GM19467 (cell line): ENCODE data around the gene METTL15.
A peak's percentile ranks its signal among the peaks of the same experiment; 100 is the strongest.
"Not testable (repeated sequence)": the region's sequence is repeated elsewhere in the genome, so short reads cannot be mapped to it uniquely, and the experiment has no call there.

Experiments
- ATAC-seq: cut with Tn5 transposase; IDR thresholded peaks from one replicate; pipeline ENCODE4 v1.9.1; 2021; ENCODE audit warnings: mild to moderate bottlenecking, moderate library complexity; ENCODE audit not compliant: unreplicated experiment

The METTL15 gene

DNA sequence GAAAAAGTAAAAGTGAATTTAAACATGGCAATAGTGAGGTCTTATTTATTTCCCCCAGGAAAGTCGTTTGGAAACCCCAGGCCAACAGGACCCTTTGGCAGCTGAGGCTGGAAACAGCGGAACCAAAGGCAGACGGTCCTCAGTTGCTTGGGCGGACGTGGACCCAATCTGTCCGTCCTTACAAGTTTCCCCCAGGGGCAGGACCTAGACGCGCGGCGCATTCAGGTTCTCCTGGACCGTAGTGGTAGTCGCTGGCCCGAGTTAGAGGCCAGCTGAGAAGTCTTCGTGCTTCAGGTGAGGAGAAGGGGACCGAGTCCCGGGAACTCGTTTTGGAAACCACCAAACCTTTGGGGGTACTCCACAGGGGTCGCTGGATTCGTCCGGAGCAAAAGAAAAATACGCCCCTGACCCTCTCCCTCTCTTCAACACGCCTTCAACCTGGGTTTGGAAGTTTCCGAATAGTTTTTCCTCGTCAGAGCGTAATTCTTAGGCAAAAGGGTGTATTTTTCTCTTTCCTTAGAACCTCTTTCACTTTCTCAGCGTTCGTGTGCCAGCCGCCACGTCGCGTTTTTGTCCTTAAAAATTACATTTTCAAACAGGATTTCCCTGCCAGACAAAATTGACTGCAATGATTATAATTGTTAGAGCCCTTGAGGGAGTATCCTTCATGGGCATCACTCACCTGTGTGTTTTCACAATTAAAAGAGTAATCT, 2.1 kb downstream of the METTL15 start:
- peak; percentile 37 for ATAC-seq

- no peak for ATAC-seq
These were observed 2.6 kb downstream of the METTL15 start for GRCh38 chr11:28110821-28111200.

DNA sequence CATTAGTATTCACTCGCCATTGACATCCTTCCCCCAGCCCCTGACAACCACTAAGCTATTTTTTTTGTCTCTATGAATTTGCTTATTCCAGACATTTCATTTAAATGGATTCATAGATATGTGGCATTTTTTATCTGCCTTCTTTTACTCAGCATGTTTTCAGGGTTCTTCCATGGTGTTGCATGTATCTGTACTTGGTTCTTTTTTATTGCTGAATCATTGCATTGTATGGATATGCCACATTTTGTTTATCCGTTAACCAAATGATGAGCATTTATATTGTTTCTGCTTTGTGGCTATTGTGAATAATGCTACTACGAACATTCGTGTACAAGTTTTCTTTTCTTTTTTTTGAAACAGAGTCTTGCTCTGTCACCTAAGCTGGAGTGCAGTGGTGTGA, 5.9 kb downstream of the METTL15 start:
- no peak for ATAC-seq

- no peak for ATAC-seq
These were observed 6.5 kb downstream of the METTL15 start for GRCh38 chr11:28114731-28115130.

GRCh38 chr11:28117712-28118111, 9.5 kb downstream of the METTL15 start:
- no peak for ATAC-seq

- no peak for ATAC-seq
These were observed 15.0 kb downstream of the METTL15 start for GRCh38 chr11:28123151-28123581.

DNA sequence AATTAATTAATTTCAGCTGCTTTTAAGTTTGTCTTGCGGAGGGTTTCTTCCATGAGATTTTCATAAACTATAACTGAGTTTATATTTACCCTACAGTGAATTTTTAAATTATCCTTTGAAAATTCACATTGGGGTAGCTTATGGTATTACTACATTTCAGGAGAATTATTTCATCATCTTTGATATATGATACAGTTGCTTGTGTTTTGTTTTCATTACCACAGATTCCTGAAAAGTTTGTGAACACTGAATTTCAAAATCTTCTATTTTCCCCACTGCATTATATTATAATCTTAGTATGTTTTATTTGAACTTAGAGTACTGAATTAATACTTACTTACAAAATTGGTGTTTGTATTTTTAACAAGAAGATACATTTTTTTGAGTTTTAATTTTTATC, 24.4 kb downstream of the METTL15 start:
- no peak for ATAC-seq

- no peak for ATAC-seq
These were observed 25.0 kb downstream of the METTL15 start for GRCh38 chr11:28133146-28133545.

DNA sequence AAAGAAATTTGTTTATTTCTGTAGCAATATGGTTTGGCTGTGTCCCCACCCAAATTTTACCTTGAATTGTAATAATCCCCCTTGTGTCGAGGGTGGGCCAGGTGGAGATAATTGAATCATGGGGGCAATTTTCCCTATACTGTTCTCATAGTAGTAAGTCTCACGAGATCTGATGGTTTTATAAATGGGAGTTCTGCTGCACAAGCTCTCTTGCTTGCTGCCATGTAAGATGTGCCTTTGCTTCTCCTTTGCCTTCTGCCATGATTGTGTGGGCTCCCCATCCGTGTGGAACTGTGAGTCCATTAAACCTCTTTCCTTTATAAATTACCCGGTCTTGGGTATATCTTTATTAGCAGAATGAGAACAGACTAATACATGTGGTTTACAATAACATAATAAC, 28.0 kb downstream of the METTL15 start:
- ATAC-seq, result not testable (repeated sequence)

DNA sequence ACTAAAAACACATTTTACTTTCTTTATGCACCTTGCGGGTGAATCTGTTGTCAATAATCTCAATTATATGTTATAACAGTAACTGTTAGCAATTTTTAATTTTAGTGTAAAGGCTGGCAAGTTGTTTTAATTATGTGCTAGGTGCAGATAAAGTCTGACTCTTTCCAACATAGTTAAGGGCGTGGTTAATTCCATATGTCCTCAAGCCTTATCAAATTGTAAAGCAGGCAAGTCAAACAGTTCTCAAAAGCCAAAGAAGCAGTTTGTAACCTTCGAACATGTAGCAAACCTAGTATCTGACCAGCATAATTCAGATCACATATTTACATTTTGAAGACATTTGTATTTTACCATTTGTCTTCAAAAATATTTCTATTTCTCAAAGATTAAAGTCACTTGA, 29.2 kb downstream of the METTL15 start:
- ATAC-seq, result no peak

DNA sequence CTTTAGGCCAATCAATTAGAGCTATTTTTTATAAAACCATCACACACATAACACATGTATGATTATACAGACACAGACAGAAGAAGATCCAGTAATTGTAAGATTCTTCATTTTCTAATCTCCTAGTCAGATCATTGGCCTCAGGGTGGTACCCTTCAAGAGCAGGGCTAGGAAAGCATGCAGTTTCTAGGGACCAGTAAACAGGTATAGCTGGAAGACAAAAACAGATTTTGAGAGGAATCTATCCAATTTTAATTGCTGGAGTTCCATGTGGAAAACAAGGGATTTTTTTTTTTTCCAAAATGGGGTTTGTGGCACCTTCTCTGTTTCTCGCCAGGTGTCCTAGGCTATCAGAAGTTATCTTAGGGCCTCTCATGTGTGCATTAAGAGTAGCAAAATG, 29.6 kb downstream of the METTL15 start:
- ATAC-seq, result no peak

DNA sequence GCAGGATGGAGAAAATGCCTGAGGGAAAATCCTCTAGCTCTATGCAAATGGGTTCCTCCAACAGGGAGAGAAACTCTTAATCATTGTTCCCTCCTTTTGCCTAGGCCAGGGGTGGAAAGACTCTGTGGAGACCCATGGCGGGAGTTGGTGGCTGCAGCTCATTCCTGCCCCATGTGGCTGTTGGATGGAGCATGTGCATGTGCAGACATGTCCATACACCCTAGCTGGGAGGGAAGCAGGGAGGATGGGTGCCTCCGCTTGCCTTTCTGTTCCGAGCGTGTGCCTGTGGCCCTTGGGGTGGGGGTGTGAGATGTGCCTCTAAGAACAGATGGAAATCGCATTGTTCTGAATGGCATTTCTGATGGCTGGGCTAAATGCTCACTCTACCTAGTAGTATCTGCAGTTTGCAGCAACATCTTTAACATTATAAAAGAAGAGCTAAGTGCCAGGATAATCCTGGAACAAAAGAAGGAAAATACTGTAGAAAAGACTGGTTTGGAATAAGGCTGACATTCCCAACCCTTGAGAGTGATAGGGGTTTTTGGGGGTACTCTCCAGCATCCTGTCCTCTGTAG, 31.7 kb downstream of the METTL15 start:
- no peak for ATAC-seq

GRCh38 chr11:28140689-28141455, 32.7 kb downstream of the METTL15 start:
- ATAC-seq, result no peak

- ATAC-seq, result no peak
These were observed 34.5 kb downstream of the METTL15 start for GRCh38 chr11:28142724-28143123.

GRCh38 chr11:28144808-28145207, 36.6 kb downstream of the METTL15 start:
- ATAC-seq, result no peak

DNA sequence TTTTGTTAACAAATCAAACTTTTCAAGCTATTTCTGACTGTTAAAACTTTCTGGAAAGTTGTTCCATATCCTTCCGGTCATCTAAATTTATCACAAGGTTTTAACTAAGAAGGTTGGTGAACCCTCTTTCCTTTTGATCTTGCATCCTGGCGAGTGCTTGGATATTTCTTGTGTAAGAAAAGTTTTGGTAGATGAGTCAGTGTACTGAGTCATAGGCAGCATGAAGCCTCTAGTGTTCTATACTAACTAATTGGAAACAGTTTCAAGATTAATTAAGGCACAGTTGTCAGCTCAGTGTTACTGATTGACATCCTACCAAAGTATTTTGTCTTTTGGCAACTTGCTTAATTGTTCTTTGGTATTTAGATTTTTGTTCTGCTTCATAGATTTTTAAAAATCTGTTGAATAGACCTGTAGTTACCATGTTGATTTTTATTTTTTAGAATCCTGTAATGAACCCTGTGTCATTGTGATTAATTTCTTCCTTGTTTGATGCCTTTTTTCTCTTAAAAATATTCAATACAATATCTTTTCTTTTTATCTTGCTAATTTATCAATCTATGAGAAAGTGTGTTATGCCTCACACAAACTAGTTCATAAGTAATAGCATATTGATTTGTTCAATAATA, 38.0 kb downstream of the METTL15 start:
- ATAC-seq, result no peak

- ATAC-seq, result no peak
These were observed 44.6 kb downstream of the METTL15 start for GRCh38 chr11:28152743-28153142.

DNA sequence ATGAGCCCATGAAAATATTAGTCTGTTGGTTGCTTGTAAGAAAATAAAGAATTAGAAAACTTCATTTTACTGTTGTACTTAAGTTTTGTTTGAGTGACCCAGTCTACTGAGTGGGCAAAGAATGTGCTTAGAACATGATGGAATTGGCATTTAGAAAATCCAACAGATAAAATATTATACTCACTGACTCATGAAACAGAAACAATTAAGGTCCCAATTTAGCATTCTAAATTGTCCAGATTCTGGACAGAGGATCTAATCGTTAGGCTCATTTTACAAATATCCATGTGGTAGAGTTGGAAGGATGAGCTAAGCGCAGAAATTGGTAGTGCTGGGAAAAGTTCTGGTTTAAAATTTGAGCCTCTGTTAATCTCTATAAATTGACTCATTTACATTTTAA, 45.4 kb downstream of the METTL15 start:
- no peak for ATAC-seq

- no peak for ATAC-seq
These were observed 60.5 kb downstream of the METTL15 start for GRCh38 chr11:28168718-28169117.

DNA sequence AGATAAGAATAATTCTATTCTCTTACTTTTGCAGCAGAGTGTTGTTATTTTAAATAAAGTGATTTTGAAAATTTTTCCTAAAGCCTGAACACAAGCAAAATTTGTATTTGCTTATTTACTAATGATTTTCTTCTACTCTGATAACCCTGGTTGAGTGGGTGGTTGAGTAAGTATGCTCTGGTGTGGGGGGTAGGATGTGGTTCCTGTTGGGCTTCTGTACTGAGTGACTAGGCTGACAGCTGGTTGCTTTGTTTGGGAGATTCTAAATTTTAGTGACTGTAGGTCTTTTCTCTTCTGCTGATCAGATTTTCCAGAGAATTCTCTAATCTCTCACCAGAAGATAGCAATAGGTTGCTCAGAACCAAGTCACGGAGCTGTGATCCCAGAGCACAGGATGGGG, 61.6 kb downstream of the METTL15 start:
- ATAC-seq, result no peak

DNA sequence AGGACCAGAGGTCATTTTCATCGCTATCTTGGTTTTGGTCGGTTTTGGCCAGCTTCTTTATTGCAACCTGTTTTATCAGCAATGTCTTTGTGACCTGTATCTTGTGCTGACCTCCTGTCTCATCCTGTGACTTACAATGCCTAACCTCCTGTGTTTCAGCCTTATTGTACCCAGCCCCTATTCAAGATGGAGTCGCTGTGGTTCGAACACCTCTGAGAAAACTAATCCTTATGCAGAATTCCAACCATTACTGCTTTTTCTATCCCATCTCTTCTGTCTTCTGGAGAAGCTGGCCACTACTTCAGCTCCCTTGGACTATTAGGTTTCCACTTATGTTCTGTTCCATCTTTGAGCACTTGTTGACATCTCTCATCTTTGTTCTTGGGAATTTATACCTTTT, 62.6 kb downstream of the METTL15 start:
- no peak for ATAC-seq

- no peak for ATAC-seq
These were observed 68.2 kb downstream of the METTL15 start for GRCh38 chr11:28176351-28176750.
